Subcutaneous abdominal adipose tissue (tissue), 5 donors: ENCODE measurements around the gene MINDY2.
A peak's percentile ranks its signal among the peaks of the same experiment; 100 is the strongest.
"Not testable (repeated sequence)": the region's sequence is repeated elsewhere in the genome, so short reads cannot be mapped to it uniquely, and the experiment has no call there.

Source experiments
- H3K27ac ChIP-seq: one replicate; pipeline ENCODE4 v1.7.0; 2013; ENCODE audit warnings: low read depth, mild to moderate bottlenecking, inconsistent platforms, low read length, moderate library complexity
- H3K27me3 ChIP-seq, 5 donors: one replicate each; pipeline ENCODE4 v1.7.0; 2013; ENCODE audit warnings: low read length in 5 of 5, inconsistent platforms in 1 of 5; ENCODE audit not compliant: control insufficient read depth in 5 of 5, insufficient read depth in 4 of 5
- H3K36me3 ChIP-seq, 5 donors: one replicate each; pipeline ENCODE4 v1.7.0; 2013; ENCODE audit warnings: low read length in 5 of 5; ENCODE audit not compliant: control insufficient read depth in 5 of 5, insufficient read depth in 5 of 5
- H3K4me1 ChIP-seq, 5 donors: one replicate each; pipeline ENCODE4 v1.7.0; 2013; ENCODE audit warnings: low read length in 5 of 5, mild to moderate bottlenecking in 3 of 5, moderate library complexity in 1 of 5; ENCODE audit not compliant: control insufficient read depth in 5 of 5, insufficient read depth in 5 of 5
- H3K4me3 ChIP-seq, 5 donors: one replicate each; pipeline ENCODE4 v1.7.0; 2013; ENCODE audit warnings: low read length in 5 of 5, low read depth in 1 of 5
- H3K9ac ChIP-seq, 5 donors: one replicate each; pipeline ENCODE4 v1.7.0; 2013; ENCODE audit warnings: low read length in 5 of 5, mild to moderate bottlenecking in 4 of 5, moderate library complexity in 3 of 5
- H3K9me3 ChIP-seq, 5 donors: one replicate each; pipeline ENCODE4 v1.7.0; 2013; ENCODE audit warnings: low read length in 5 of 5; ENCODE audit not compliant: control insufficient read depth in 5 of 5
- donor health status: healthy.
- donor health status: healthy.
- donor health status: healthy.
- donor health status: healthy.
- donor health status: healthy.

MINDY2 gene

DNA sequence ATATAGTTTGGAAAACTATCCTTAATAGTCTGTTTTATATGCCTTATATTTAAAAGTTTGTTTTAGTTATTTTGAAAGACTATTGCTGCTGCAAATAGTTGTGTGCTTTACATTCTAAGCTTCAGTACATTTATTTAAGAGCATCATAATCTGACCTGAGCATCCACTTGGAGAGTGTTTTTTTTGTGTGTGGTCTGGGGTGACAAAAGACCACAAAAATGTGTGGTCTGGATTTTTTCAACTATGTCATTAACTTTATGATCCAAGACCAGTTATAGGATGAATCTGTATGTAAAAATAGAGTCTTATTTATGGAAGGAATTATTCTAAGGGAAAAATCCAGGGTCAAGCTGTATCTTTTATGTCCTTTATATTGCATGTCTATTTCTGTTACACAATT is 85.0 kb downstream of the MINDY2 start:
- peaks cover 3 to 11% (median 6%) of the 10 kb centered on the region in 5 donors for H3K36me3 ChIP-seq
- H3K27ac ChIP-seq = no peak overlapping the region
- H3K9ac ChIP-seq = no peak overlapping the region
- no peaks in the 10 kb centered on the region for H3K9me3 ChIP-seq
- no peaks in the 10 kb centered on the region for H3K27me3 ChIP-seq
- H3K4me3 ChIP-seq = no peak overlapping the region
- no peaks in the 10 kb centered on the region for H3K4me1 ChIP-seq

DNA sequence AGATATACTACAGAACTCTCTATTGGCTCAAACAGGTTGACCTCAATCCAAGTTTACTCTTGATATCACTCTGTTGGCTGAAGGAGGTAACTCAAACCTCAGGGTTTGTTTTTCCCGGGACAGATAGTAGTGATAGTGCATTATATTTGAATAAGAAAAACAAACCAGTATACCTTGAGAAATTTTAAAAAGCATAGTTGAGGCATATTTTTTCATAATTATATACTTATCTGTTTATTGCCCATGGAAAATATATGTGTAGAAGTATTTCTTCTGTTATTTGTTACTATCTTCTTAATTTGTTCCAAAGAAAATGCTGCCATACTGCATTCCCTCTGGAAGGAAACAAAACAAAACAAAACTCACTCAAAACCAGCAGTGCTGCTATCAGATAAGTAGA is 85.5 kb downstream of the MINDY2 start:
- H3K9ac ChIP-seq, H3K27me3 ChIP-seq: not testable (repeated sequence)

DNA sequence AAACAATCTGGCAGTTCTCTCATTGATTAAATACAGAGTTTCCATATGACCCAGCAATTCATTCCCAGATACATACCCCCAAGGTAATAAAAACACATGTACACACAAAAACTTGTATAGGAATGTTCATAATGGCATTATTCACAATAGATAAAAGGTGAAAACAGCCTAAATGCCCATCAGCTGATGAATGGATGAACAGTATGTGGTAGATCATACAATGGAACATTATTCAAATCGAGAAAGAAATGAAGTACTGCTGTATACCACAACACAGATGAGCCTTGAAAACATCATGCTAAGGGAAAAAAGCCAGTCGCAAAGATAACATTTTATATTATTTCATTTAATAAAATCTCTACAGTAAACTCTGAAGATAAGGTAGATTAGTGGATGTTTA is 91.2 kb downstream of the MINDY2 start:
- Histone ChIP-seq H3K27ac (no peak overlapping the region), H3K4me1 (peaks cover 0 to 15% (median 13%) of the 10 kb centered on the region in 5 donors)

More for the DNA sequence above, 85.5 kb downstream of the MINDY2 start:
- not testable (repeated sequence) for H3K4me3 ChIP-seq, H3K9me3 ChIP-seq, H3K4me1 ChIP-seq, H3K36me3 ChIP-seq, H3K27ac ChIP-seq

DNA sequence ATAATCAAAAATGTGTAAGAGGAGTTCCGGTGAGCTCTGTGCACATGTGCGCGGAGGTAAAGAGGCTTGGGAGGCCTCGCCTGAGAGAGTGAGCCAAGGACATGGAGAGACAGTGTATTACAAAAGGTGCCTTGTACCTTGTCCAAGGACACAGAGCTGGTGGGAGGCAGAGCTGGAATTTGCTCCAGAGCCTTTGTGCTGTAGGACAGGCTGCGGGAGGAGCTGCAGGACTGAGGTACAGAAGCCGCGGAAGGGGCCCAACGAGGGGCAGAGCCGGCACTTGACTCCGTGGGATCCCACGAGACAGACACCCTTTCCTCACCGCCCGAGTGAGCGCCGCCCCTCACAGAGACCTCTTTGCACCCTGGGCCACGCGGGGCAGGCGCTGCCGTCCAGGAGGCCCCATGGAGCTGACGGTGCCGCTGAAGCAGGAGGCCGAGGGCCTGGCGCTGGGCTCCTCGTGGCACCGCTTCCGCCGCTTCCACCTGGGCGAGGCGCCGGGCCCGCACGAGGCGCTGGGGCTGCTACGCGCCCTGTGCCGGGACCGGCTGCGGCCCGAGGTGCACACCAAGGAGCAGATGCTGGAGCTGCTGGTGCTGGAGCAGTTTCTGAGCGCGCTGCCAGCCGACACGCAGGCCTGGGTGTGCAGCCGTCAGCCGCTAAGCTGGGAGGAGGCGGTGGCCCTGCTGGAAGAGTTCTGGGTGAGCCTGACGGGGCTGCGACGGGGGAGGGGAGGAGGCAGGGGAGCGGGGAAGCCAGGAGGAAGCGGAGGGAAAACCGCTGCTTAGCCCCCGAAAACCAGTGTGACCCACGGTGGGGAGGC is 93.7 kb downstream of the MINDY2 start:
- Histone ChIP-seq H3K36me3 (no peaks in the 10 kb centered on the region), H3K9ac (peak overlapping the region in 4 of 5 donors; percentile 49 to 77 (median 60)), H3K4me1 (peaks cover 0 to 15% (median 13%) of the 10 kb centered on the region in 5 donors), H3K27me3 (peaks cover 0 to 4% (median 0%) of the 10 kb centered on the region in 5 donors), H3K4me3 (peak overlapping the region; percentile 61 to 90 (median 75)), H3K27ac (peak overlapping the region; percentile 60), H3K9me3 (no peaks in the 10 kb centered on the region)

More for the DNA sequence above, 91.2 kb downstream of the MINDY2 start:
- Histone ChIP-seq H3K27me3 (peaks cover 0 to 4% (median 0%) of the 10 kb centered on the region in 5 donors), H3K9me3 (no peaks in the 10 kb centered on the region), H3K4me3 (no peak overlapping the region), H3K9ac (no peak overlapping the region), H3K36me3 (no peaks in the 10 kb centered on the region)

DNA sequence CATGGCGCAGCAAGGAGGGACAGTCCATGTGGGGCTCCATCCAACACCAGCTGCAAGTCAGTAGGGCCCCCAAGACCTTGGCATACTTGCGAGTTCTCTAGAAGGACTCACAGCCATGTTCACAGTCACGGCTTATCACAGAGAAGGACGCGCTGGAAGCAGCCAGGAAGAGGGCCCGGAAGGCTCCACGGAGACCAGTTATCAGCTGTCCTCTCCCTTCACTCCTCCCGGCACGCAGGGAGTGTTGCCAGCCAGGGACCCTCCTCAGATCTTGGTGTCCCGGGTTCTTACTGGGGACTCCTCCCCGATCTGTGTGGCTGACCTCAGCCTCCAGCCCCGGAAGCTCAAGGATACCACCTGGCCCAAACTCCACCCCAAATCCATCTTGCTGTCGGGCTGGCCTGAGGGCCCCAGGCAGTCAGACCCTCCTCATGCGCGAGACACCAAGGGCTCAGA is 94.4 kb downstream of the MINDY2 start:
- H3K27me3 ChIP-seq = peaks cover 0 to 4% (median 0%) of the 10 kb centered on the region in 5 donors
- H3K36me3 ChIP-seq = no peaks in the 10 kb centered on the region
- H3K9ac ChIP-seq = peak overlapping the region; percentile 16 to 77 (median 60)
- H3K4me1 ChIP-seq = peaks cover 0 to 15% (median 13%) of the 10 kb centered on the region in 5 donors
- H3K9me3 ChIP-seq = no peaks in the 10 kb centered on the region
- H3K4me3 ChIP-seq = peak overlapping the region; percentile 61 to 90 (median 75)
- peak overlapping the region; percentile 60 for H3K27ac ChIP-seq

DNA sequence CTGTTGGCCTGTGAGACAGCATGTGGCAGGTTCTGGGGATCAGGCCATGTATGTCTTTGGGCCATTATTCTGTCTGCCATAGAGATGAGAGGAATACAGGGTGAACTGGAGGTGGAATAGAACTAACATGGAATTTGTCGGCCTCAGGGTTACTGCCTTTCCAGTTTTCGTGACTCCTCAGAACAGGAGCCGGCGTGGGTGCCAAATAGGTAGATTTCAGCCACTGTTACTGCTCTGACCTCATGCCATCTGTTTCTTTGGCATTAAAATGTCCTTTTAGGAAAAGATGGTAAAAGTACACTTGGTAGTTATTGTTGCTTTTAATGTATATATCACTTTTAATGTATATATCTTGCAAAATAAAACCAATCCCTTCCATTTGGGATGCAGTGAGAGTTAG is 96.8 kb downstream of the MINDY2 start:
- Histone ChIP-seq H3K4me3 (no peak overlapping the region), H3K36me3 (no peaks in the 10 kb centered on the region), H3K27me3 (peaks cover 0 to 4% (median 0%) of the 10 kb centered on the region in 5 donors), H3K9ac (no peak overlapping the region), H3K27ac (no peak overlapping the region), H3K4me1 (peaks cover 0 to 15% (median 13%) of the 10 kb centered on the region in 5 donors), H3K9me3 (no peaks in the 10 kb centered on the region)

DNA sequence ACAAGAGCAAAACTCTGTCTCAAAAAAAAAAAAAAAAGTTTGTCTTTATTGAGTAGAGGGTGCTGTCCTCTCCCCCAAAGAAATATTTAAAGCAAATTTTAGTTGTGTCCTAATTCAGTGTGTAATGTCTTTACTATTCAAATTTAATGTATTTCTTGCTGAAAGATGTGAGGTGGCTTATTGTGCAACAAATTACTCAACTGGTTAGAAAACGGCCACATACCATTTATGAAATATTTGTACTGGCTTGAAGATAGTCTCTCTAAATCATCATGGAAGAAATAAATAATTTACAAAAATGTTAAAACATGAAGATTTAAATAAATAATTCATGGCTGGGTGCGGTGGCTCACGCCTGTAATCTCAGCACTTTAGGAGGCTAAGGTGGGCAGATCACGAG is 99.3 kb downstream of the MINDY2 start:
- no peak overlapping the region for H3K27ac ChIP-seq
- peaks cover 0 to 3% (median 2%) of the 10 kb centered on the region in 5 donors for H3K4me1 ChIP-seq
- peaks cover 0 to 1% (median 0%) of the 10 kb centered on the region in 5 donors for H3K27me3 ChIP-seq
- H3K36me3 ChIP-seq = no peaks in the 10 kb centered on the region
- H3K4me3 ChIP-seq = no peak overlapping the region
- H3K9ac ChIP-seq = no peak overlapping the region
- no peaks in the 10 kb centered on the region for H3K9me3 ChIP-seq

DNA sequence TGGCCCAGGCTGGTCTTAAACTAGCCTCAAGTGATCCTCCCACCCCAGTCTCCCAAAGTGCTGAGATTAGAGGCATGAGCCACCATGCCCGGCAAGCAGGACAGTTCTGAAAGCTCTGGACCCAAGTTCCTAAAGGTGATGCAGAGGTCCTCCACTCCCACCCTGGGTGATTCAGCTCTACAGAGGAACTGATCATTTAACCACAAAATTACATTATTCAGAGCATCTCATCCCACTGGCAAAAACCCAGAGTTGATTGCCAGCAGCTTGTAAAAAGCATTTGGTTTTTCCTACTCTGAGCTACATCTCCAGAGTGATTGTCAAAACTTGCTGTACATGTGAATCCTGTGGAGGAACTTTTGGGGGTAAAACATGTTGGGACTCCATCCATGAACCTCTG is 102.2 kb downstream of the MINDY2 start:
- no peaks in the 10 kb centered on the region for H3K4me1 ChIP-seq
- no peaks in the 10 kb centered on the region for H3K27me3 ChIP-seq
- H3K4me3 ChIP-seq = no peak overlapping the region
- no peak overlapping the region for H3K9ac ChIP-seq
- H3K36me3 ChIP-seq = peaks cover 5 to 18% (median 9%) of the 10 kb centered on the region in 5 donors
- H3K9me3 ChIP-seq = no peaks in the 10 kb centered on the region
- no peak overlapping the region for H3K27ac ChIP-seq

DNA sequence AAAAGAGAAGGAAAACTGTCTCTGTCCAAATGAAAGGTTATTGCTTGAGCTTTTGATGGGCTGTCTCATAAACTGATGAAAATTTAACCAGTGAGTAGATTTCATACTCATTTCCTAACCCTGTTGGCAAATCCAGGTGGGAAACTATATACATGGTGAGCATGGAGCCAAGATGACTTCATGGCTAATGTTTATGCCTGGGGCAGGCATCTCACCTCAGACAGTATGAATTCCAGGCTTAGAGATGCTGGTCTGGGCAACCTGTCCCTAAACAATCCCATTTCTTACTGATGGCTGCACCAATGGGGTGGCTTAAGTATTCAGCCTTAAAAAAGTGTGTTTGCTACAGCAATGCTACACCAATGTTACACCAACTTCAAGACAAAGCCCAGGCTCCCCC is 104.2 kb downstream of the MINDY2 start:
- peaks cover 19 to 38% (median 28%) of the 10 kb centered on the region in 5 donors for H3K36me3 ChIP-seq
- no peak overlapping the region for H3K4me3 ChIP-seq
- H3K9me3 ChIP-seq = no peaks in the 10 kb centered on the region
- no peak overlapping the region for H3K9ac ChIP-seq
- no peaks in the 10 kb centered on the region for H3K27me3 ChIP-seq
- H3K4me1 ChIP-seq = no peaks in the 10 kb centered on the region
- H3K27ac ChIP-seq = no peak overlapping the region

DNA sequence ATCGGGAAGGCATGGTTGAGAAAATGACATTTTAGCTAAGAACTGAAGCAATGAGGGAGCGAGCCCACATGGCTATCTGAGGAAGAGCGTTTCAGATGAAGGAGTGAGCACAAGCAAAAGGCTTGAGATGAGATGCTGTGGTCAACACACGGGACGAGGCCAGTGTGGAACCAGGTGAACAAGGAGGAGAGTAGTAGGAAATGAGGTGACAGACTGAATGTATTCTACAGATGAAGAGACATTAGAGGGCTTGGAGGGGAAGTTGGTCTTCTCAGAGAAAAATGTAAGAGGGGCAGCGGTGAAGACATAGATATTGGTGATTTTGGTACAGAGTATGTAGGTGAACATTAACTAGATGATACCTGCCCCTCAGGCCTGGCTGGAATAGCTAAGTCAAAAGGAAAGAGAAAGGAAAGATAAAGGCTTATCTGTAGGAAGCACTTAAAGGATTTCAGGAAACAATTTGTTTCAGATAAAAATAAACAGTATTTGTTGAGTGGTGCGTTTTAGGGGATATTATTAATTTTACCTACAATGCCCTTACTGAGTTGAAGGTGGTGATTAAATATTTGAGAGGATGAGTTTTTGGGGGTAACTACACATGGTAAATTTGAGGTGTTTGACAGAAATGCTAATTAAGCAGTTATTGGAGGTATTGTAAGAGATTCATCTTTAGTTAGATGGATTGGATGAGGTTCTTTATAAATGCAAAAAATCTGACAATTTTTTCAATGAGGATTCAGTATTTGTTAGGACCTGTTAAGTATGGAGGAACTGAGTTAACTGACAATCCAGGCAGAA is 105.4 kb downstream of the MINDY2 start:
- Histone ChIP-seq H3K9me3 (no peaks in the 10 kb centered on the region), H3K27me3 (no peaks in the 10 kb centered on the region), H3K27ac (peak overlapping the region; percentile 21), H3K4me3 (no peak overlapping the region), H3K36me3 (peaks cover 19 to 50% (median 39%) of the 10 kb centered on the region in 5 donors), H3K4me1 (no peaks in the 10 kb centered on the region), H3K9ac (no peak overlapping the region)
